Stimulated activated CD8-positive, alpha-beta memory T cell treated with anti-CD3 and anti-CD28 coated beads, Interleukin-7, amount 100 ng/mL, for 1 hour (primary cell): ENCODE measurements around the gene CCDC57.
"Not testable (repeated sequence)": the region's sequence is repeated elsewhere in the genome, so short reads cannot be mapped to it uniquely, and the experiment has no call there.

Source experiments
- DNase-seq, 2 donors: peaks; one replicate each; pipeline ENCODE4 v3.0.0-alpha.2; 2020; ENCODE audit warnings: low read depth in 2 of 2

Gene CCDC57

DNA sequence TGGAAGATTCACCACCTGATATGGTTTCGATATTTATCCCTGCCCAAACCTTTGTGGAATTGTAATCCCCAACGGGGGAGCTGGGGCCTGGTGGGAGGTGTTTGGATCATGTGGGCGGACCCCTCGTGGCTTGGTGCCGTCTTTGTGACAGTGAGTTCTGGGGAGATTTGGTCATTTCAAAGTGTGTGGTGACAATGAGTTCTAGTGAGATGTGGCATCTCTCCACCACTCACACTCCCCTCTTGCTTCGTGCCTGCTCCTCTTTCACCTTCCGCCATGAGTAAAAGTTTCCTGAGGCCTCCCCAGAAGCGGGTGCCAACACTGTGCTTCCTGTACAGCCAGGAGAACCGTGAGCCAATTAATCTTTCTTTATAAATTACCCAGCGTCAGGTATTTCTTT is 9.7 kb downstream of the CCDC57 start:
- DNase-seq = no peak

DNA sequence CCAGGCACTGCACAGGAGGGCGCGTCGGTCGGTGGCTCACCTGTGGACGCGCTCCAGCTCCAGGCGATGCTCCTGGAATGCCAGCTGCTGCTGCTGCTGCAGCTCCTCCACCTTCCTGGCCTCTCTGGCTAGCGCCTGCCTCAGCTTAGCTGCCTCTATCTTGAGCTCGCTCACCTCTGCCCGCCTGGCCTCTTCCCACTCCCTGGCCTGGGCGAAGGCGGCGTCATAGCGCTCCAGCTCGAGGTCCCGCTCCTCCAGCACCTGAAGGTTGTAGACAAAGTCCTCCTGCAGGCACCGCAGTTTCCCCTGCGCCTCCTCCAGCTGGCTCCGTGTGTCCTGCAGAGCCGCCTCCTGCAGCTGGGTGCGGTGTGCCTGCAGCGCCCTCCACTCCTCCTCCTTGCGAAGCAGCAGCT is 11.1 kb downstream of the CCDC57 start:
- DNase-seq = no peak

DNA sequence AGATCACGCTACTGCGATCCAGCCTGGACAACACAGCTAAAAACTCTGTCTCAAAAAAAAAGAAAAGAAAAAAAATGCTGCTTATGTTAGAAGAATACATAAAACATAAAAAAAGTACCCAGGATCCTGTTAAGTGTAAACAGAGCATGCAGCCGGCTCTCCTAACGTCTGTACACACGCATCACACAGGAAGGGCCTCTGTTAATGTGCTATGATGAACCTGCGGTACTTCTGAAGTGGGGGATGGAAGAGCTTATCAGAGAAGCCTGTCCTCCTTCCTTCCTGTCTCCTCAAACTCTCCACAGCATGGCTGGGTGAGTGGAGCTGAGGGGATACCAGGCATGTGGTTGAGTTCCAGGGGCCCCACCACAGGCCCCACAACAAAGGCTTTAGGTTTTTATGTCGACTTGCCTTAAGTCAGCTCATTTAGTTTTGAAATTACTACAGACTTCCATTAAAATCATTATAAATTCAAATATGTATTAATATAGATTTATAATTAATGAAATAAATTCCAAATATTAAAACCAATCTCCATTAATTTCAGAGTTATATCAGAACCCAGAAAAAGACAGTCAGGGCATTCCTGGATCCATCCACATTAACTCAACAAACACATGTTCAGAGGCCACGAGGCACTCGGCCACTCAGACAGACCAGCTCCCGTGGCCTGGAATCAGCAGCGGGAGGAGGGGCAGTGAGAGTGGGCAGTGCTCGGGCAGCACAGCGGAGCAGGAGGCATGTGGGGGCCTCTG is 11.7 kb downstream of the CCDC57 start:
- DNase-seq = peak in 1 of 2 donors; percentile 32

DNA sequence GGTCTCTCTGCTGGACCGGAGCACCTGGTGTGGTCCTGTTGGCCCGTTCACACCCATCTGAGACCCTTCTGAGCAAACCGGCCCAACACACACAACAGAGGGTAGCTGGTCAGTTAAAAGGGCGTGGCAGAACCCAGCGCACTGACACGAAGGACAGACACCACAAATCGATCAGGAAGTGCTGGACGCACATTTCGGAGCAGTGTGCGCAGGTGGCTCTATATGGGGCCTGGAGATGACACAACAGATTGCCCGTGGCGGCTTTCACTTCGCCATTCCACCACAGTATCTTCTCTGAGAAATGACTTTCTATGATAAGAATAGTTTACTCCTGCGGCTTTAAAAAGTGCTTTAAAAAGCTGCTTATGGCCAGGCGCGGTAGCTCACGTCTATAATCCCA is 12.5 kb downstream of the CCDC57 start:
- DNase-seq = no peak

DNA sequence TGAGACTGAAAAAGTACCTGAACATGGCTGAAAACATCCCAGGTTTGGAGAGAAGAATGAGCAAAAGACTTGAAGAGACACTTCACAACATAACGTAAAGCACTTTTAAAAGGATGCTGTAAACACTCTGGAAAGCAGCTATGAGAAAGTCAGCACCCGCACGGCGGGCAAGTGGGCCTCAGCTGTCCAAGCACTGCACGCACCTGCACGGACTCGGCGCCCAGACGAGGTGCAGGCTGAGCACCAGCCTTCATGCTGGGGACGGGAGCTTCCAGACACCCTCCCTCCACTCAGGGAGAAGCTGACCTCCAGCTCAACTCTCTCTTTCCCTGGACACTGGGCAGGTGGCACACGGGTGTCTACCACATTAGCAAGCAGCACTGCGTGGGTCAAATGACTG is 13.1 kb downstream of the CCDC57 start:
- no peak for DNase-seq

DNA sequence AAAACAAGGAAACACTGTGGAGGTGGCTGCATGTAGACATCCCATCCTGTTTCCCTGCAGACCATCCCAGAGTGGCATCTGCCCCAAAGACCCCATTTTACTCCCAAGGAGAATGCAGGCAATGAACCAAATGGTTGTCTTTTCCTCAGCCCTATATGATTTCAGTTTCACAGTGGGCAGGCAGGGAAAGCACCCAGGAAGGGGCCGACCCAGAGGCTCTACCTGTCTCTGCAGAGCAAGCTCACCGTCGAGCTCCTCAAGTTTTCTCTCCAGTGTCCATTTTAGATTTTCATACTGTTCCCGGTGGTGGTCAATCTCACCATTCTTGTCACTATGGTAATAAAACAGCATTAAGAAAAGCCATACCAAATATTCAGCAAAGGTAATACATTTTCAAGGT is 14.6 kb downstream of the CCDC57 start:
- no peak for DNase-seq

DNA sequence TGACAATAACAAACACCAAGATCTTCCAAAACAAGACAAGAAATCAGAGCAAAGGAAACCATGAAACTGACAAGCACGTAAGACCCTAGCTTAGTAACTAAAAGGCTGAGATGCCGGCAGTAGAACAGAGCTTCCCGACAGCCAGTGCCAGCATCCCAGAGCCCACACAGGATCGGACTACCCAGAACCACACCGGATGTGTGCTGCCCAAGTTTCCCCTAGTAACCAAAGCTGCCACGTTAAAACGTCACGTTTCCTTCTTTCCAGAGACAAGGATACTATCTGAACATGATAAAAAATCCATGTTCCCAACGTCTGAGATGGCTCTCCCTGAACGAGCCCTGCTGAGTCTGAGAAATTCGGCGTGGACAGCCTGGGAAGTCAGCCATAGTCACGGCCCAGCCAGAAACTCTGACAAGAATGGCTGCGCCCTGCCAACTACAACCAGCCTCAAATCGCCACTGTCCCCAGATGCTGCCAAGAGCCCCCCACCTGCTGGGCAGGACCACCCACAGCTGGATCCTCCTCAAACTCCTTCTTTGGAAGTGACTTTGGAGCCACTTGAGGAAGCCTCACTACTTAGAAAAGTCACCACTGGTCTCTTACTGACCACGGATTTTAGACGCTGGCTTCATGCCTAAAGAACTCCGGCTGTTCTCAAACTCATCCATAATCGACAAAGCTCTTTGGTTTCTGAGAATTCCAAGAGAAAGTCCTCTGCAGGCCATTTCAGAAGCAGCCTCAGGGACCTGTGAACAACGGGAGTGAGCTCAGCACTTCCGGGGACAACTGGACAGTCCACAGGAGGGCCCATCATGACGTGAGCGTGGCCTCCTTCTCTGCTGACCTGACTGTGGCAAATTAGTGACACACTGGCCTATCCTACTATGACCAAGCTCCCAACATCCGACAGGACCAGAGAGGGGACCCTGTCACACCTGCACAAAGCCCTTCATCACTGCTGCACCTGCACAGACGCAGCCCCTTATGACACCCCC is 16.7 kb downstream of the CCDC57 start:
- DNase-seq = no peak

DNA sequence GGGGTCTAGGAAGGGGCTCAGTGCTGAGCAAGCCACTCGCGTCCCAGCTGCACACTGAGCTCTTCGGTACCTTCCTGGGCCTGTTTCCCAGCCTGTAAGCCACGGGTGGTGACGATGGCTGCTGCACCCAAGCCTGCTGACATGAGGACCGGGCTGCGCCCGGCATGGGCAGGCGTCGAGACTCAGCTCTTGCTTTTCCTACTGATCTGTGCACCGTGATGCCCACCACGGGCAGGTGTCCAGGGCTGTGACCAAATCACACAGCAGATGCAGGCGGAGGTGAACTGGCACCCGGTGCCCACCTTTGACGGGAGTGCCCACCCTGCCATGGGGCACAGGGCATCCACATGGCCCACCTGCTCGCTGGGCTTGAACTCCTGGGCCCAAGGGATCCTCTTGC is 17.9 kb downstream of the CCDC57 start:
- DNase-seq = no peak

DNA sequence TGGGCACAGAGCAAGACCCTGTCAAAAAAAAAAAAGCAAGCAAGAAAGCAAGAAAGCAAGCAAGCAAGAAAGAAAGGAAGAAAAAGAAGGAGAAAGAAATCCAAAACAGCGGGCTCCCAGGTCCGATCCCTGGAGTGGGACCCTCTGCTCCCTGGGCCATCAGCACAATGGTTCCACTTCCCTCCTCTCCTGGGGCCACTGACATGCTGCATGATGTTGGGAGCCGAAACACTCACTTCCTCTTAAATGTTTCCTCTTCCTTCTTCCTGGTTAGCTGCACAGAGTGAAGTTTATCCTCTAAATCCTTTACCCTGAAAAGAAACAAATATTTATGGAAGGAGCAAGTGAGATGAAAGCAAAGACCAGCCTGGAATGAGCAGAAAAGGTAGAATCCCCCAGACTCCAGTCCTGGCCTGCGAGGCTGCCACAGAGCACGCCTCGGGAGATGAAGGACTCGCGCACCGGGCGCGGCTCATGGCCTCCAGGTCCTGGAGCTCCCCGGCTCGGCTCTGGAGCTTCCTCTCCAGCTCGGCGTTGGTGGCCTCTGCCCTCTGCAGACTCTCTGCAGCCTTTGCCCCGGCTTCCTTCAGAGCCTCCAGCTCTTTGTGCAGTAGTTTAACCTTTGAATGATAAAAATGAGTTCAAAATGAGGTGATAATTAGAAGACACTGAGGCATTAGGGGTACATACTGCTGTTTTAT is 19.0 kb downstream of the CCDC57 start:
- DNase-seq = no peak

DNA sequence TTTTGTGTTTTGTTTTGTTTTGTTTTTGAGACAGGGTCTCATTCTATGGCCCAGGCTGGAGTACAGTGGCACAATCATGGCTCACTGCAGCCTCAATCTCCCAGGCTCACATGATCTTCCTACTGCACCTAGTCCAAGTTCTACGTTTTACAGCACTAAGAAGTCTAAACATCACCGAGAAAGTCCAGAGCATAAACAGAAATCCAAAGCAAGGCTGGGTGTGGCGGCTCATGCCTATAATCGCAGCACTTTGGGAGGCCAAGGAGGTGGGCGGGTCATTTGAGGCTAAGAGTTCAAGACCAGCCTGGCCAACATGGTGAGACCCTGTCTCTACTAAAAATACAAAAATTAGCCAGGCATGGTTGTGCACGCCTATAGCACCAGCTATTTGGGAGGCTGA is 19.6 kb downstream of the CCDC57 start:
- DNase-seq = not testable (repeated sequence)

DNA sequence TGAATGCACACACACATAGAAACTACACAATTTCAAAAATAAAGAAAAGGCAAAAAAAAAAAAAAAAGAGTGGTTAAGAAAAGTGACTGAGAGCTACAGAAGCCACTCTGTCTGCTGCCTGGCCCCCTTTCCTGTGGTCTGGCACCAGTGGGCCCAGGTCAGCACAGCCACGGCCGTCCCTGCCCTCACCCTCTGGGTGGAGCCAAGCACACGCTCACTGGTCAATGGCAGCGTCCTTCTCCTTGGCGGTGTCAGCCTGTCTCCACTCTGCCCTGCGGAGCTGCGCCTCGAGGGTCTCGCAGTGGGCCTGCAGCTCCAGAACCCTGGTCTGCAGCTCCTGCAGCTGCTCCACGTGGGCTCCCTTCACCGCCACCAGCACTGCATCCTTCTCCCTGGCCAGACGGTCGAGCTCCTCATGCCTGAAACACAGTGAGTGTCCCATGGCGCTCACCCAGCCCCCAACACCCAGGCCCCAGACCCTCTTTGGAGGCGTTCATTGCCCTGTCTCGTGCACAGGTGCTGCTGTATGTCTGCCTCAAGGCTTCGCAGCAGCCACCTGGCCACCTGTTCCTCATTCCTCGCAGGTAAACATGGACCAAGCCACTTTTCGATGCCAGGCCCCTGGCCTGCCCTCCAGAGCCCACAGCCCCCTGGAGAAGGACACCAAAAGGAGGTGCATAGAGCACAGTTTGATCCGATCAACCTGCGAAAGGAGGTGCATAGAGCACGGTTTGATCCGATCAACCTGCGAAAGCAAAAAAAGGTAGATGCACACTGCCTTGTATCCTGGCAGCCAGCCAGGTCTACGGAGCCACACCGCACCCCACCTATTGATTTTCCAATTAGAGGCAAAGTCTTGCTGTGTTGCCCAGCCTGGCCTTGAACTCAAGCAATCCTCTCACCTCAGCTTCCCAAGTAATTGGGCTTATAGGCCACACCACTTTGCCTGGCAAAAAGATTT is 24.4 kb downstream of the CCDC57 start:
- no peak for DNase-seq

DNA sequence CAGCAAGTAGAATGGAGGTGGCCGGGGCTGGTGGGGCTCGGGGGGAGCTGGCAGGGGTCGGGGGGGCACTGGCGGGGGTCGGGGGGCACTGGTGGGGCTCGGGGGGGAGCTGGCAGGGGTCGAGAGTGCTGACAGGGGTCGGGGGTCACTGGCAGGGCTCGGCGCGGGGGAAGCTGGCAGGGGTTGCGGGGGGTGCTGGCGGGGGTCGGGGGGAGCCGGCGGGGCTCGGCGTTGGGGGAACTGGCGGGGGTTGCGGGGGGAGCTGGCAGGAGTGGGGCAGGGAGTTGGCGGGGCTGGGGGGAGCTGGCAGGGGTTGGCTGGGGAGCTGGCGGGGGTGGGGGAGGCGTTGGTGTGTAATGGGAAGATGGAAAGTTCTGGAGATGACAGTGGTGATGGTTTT is 25.1 kb downstream of the CCDC57 start:
- DNase-seq = no peak

DNA sequence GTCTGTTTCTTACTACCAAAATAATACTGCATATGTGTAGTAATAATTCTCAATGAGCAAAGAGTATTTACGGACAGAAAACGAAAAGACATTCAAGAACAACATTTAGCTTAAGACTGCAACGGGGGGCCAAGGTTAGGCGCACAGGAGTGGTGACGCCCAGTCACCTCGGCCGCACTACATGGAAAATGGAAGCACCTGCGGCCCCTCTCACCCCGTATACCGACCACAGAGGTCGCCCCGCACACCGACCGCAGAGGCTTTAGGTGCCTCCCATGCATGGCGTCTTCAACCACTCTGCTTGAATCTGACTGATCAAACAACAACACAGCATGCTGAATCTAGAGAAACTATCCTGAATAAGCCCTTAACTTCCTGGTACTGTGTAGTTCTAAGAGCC is 26.4 kb downstream of the CCDC57 start:
- no peak for DNase-seq

DNA sequence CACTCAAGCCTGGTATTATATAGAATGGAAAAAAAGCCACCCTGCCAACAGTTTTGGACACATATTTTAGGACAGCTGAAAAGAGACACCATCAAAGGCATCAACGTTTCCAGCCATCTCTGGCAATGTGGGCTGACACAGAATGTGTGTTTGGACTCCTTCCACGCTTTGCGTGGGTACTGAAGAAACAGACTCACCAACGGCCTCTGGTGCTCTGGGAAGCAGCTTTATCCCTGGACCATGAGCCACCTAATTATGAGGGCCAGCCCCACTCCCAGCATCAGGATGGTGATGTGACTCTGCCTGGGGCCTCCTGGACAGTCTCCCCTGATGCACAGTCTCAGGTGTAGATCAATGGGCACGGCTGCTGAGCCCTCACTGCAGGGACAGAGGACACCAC is 27.9 kb downstream of the CCDC57 start:
- no peak for DNase-seq

DNA sequence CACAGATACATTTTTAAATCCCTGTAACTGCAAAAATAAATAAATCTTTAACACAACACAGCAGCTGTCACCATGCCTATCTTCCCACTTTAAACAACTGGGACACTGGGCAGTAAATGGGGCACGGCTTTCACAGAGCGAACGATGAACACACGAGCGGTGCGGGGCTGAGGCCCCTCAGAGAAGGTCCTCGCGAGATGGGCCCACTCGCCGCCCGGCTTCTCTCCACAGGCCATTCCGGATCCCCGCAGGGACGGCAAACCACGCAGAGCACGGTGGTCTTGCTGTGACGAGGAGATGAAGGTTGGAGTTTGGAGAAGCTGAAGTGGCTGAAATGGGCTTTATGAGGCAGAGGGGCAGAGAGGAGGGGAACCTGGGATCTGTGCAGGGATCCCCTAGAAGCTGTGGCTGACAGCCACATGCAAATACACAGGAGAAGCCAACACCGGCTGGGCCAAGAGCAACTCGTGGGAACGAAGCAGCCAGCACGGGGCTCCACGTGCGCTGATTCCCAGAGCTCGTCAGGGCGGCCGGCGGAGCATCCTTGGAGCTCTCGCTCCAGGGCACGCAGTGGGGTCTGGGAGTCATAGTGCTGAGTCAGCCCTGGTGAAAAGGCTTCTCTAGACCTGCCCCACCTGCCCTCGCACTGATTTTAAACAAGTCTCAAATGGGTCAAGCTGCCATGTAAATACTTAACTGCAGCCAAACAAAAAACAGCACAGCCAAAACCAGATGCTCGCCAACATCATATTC is 31.7 kb downstream of the CCDC57 start:
- DNase-seq = no peak

DNA sequence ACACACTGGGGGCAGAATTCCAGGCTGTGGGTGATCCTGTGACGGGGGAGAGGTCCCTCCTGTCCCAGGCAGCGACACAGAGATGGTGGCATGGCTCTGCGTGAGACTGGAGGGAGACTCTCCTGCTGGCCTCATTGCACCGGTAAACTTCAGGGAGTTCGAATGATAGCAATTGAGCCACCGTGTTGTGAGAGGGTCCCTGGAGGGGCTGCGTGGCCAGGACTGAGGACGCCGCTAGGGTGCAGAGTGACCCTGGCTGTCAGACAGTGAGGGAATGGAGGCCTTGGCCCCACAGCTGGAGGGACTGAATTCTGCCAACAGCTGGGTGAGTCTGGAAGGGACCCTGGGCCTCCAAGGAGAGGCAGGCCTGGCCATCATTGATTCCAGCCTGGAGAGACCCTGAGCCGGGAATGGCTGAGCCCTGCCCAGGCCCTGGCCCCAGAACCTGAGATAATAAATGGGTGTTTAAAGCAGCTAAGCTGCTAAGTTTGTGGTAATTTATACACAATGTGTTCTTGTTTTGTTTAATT is 32.6 kb downstream of the CCDC57 start:
- DNase-seq = no peak

DNA sequence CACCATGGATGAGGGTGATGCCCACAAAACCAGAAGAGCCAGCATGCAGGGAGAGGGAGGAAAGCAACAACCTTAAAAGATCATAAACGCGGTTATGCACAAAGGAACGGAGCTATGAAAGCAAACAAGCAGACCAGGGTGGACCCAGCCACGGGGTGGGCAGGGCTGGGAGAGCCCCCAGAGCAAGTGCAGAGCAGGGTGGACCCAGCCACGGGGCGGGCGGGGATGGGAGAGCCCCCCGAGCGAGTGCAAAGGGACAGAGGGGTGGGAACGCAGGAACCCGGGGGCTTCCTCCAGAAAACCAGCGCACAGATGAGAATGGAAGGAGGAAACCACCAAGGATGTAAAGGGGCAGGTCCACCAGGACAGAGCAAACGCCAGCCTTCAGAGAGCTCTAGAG is 33.2 kb downstream of the CCDC57 start:
- no peak for DNase-seq

DNA sequence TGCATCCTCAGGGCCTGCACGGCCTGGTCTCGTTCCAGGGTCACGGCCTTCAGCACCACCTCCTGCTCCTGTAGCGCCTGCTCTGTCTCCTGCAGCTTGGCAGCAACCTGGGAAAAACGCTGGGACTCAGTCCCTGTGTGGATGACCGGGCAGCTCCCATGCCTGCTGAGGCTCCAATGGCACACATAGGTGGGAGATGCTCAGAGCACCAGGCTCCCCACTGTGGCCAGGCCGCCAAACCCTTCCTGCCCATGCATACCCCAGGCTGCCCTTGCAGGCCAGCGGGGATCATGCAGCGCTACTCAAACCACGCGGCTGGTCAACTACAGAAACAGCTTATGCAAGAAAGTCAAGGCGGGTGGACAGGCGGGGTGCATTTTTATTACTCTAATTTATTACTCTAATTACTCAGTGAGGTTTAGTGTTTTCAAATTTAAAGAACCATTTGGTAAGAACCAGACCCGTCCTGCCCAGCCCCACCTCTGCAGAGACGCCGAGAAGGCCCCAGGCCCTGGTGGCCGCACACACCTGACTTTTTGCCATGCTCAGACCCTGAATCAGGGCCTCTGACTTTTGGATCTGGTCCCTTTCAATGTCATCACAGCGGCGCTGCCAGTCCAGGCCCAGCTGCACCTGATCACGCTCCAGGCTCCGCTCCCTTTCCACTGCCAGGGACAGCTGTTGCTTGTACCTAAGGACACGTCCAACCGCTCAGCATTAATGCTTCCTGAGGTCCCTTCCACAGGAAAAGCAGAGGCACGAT is 34.0 kb downstream of the CCDC57 start:
- no peak for DNase-seq

DNA sequence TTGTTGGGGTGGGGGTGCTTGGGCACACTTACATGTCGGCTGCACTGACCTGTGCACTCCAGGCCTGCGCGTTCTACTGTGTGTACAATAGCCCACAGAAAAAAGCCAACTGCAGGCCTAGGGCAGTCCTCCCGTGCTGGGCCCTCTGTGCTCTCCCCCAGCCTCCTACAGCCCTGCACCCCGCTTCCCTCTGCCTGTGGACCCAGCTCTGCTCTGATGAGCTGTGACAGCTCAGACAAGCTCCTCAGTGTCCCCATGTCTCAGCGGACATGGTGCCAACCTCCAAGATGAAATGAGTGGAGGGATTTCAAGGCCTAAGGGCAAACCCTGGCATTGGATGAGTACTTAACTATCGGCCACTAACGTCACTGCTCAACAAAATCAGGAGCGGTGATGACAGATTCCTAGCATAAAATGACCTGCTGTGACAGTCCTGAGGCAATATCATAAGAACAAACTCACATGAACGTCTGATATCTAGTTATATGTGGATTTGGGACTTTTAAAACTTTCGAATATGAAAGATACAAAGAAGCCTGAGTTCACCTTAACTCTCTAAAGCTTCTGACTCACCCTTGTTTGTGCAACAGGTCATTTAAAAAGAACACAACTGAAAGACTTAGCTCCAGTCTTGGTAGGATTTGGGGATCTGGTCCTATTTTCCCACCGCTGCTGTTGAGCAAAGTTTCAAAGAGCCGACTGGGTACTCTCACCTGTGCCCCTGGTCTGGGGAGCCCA is 34.7 kb downstream of the CCDC57 start:
- DNase-seq = no peak
